Measurements from ENCODE around the gene SMG6. TPM values are rescaled to one million over a fixed set of nuclear protein-coding genes. Genes with fewer than 3 reads are reported as not detected.

The SMG6 gene
- total and polyA plus RNA-seq, 2 donors (not counting 1 experiment from before 2014, with no cell fraction given) = 10.6 to 35.5 TPM

GRCh38 chr17:2110436-2110835 is 193.1 kb downstream of the SMG6 start:
- no peak overlapping the region for H3K9ac ChIP-seq (ENCODE audit: low read length)
- Mint-ChIP-seq H3K27ac (no peak overlapping the region), H3K9me3 (ENCODE audit: insufficient read depth) (no peaks in the 10 kb centered on the region), H3K27me3 (no peaks in the 10 kb centered on the region), H3K4me1 (no peaks in the 10 kb centered on the region), H3K4me3 (no peak overlapping the region)
- 100% methylated on average over 3 of the region's 6 CpGs for WGBS (ENCODE audit: insufficient coverage)
- intact Hi-C loops (cut with micrococcal nuclease) = no loop called here
- DNase-seq (no peak), ATAC-seq (ENCODE audit: low read depth) (no peak)
- no peak overlapping the region for H3K4me3 ChIP-seq (ENCODE audit: control extremely low read depth in 1 of 5, extremely low read depth in 1 of 5, insufficient read depth in 1 of 5, low read depth in 2 of 5, low read length in 4 of 5)
- H3K9me3 ChIP-seq (ENCODE audit: control extremely low read depth in 1 of 3, control insufficient read depth in 2 of 3, insufficient read depth in 1 of 3, low read length in 2 of 3) = no peaks in the 10 kb centered on the region
- no peak overlapping the region for H2AFZ ChIP-seq (ENCODE audit: insufficient read depth, low read depth, low read length, poor library complexity, severe bottlenecking)
- ChIA-PET POLR2A (no interaction called here), CTCF (interaction anchor here (0.8 kb wide), 2 partner anchors 18 to 52 kb away, joined by 3 read pairs; no protein-coding TSS in a partner anchor)
- H4K20me1 ChIP-seq (ENCODE audit: control insufficient read depth, insufficient read depth, low read length, poor library complexity, severe bottlenecking) = no peaks in the 10 kb centered on the region
- H3K4me2 ChIP-seq (replicated peaks; ENCODE audit: low read depth, low read length, poor library complexity, severe bottlenecking) = no peak overlapping the region
- no peak for TF ChIP-seq CTCF (IDR thresholded peaks at IDR 0.05)
- TF ChIP-seq EZH2 (IDR thresholded peaks at IDR 0.05; ENCODE audit: borderline replicate concordance, insufficient read depth, low read depth, low read length, poor library complexity, severe bottlenecking) = no peak
- H3K27ac ChIP-seq (ENCODE audit: low read length in 2 of 2) = no peak overlapping the region
- peaks cover 6% of the 10 kb centered on the region for H3K79me2 ChIP-seq (ENCODE audit: control insufficient read depth, insufficient read depth, low read length)
- no peaks in the 10 kb centered on the region for H3K36me3 ChIP-seq (replicated peaks in 1 of 2; ENCODE audit: control extremely low read depth in 1 of 2, control insufficient read depth in 1 of 2, extremely low read depth in 1 of 2, insufficient read depth in 2 of 2, low read length in 1 of 2)
- H3K27me3 ChIP-seq (replicated peaks in 1 of 4; ENCODE audit: control extremely low read depth in 1 of 4, control insufficient read depth in 3 of 4, insufficient read depth in 4 of 4, low read length in 3 of 4) = no peaks in the 10 kb centered on the region
- no peaks in the 10 kb centered on the region for H3K4me1 ChIP-seq (ENCODE audit: control insufficient read depth in 2 of 2, insufficient read depth in 2 of 2, low read length in 2 of 2)

GRCh38 chr17:2108170-2108569 is 195.4 kb downstream of the SMG6 start:
- Histone ChIP-seq H3K27ac (ENCODE audit: low read length in 2 of 2) (no peak overlapping the region), H3K79me2 (ENCODE audit: control insufficient read depth, insufficient read depth, low read length) (peaks cover 3% of the 10 kb centered on the region), H2AFZ (ENCODE audit: insufficient read depth, low read depth, low read length, poor library complexity, severe bottlenecking) (no peak overlapping the region), H3K27me3 (replicated peaks in 1 of 4; ENCODE audit: control extremely low read depth in 1 of 4, control insufficient read depth in 3 of 4, insufficient read depth in 4 of 4, low read length in 3 of 4) (no peaks in the 10 kb centered on the region), H3K4me3 (ENCODE audit: control extremely low read depth in 1 of 5, extremely low read depth in 1 of 5, insufficient read depth in 1 of 5, low read depth in 2 of 5, low read length in 4 of 5) (no peak overlapping the region), H4K20me1 (ENCODE audit: control insufficient read depth, insufficient read depth, low read length, poor library complexity, severe bottlenecking) (no peaks in the 10 kb centered on the region), H3K36me3 (replicated peaks in 1 of 2; ENCODE audit: control extremely low read depth in 1 of 2, control insufficient read depth in 1 of 2, extremely low read depth in 1 of 2, insufficient read depth in 2 of 2, low read length in 1 of 2) (no peaks in the 10 kb centered on the region), H3K9me3 (ENCODE audit: control extremely low read depth in 1 of 3, control insufficient read depth in 2 of 3, insufficient read depth in 1 of 3, low read length in 2 of 3) (no peaks in the 10 kb centered on the region), H3K9ac (ENCODE audit: low read length) (no peak overlapping the region), H3K4me1 (ENCODE audit: control insufficient read depth in 2 of 2, insufficient read depth in 2 of 2, low read length in 2 of 2) (no peaks in the 10 kb centered on the region), H3K4me2 (replicated peaks; ENCODE audit: low read depth, low read length, poor library complexity, severe bottlenecking) (no peak overlapping the region)
- Mint-ChIP-seq H3K4me1 (no peaks in the 10 kb centered on the region), H3K27me3 (no peaks in the 10 kb centered on the region), H3K27ac (no peak overlapping the region), H3K9me3 (ENCODE audit: insufficient read depth) (no peaks in the 10 kb centered on the region), H3K4me3 (no peak overlapping the region)
- intact Hi-C loops (cut with micrococcal nuclease) = no loop called here
- ATAC-seq (ENCODE audit: low read depth) = no peak
- ChIA-PET CTCF (interaction anchor here (1.7 kb wide), 1 partner anchor 137 kb away, joined by 6 read pairs; no protein-coding TSS in a partner anchor), POLR2A (no interaction called here)
- no peak for DNase-seq
- WGBS (ENCODE audit: insufficient coverage) = 77% methylated on average over 7 of the region's 8 CpGs
- TF ChIP-seq EZH2 (IDR thresholded peaks at IDR 0.05; ENCODE audit: borderline replicate concordance, insufficient read depth, low read depth, low read length, poor library complexity, severe bottlenecking) (no peak), CTCF (IDR thresholded peaks at IDR 0.05) (no peak)

Measured in B cell (primary cell).